HG02938 (cell line): Measurements from ENCODE around the gene TMEM237.

Experiments
- ATAC-seq: cut with Tn5 transposase; IDR thresholded peaks from one replicate; pipeline ENCODE4 v1.9.1; 2021; ENCODE audit warnings: mild to moderate bottlenecking, moderate library complexity; ENCODE audit not compliant: unreplicated experiment

TMEM237 gene

DNA sequence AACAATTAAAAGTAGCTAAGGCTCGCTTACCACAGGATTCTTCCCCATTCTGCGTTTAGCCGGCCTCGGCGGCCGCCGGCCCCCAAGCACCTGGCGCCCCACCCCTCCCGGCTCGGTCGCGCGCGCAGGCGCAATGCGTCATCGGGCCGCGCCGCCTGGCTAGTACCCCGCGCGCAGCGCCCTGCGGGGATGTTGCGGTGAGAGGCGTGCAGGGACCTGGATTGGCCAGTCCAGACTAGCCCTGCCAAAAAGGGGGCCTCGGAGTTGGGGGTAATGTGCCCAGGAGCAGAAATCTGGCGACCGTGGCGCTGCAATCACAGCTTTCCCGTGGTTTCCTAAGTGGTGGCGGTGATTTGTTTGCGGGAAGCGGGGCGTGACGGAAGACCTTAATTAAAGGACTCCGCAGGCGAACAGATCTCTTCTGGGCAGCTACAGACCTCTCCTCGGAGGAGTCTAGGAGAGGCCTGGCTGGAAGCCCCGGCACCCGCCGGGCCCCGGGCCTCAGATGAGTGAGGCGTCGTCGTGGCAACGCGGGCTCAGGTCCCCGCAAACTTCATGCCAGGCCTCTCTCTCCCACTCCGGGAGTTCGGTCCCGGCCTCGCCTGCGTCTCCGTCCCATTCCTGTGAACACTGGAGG, 606 bp downstream of the TMEM237 start:
- peak; percentile 68 for ATAC-seq

- peak; percentile 36 for ATAC-seq
These were observed 1.2 kb downstream of the TMEM237 start for GRCh38 chr2:201642086-201642578.

DNA sequence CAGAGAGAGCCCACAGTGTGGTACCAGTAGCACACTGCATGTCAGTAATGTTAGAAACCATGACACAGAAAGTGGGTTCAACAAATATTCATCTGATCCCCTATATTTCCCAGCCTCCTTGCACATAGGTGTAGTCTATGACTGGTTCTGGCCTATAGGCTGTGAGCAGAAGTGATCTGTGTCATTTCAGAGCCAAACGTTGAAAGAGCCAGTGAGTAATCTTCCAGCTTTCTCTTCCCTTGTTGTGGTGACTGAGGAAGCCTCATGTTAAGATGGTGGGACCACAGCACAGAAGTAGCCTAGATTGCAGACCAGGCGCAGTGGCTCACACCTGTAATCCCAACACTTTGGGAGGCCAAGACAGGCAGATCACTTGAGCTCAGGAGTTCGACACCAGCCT, 4.1 kb downstream of the TMEM237 start:
- ATAC-seq: no peak

DNA sequence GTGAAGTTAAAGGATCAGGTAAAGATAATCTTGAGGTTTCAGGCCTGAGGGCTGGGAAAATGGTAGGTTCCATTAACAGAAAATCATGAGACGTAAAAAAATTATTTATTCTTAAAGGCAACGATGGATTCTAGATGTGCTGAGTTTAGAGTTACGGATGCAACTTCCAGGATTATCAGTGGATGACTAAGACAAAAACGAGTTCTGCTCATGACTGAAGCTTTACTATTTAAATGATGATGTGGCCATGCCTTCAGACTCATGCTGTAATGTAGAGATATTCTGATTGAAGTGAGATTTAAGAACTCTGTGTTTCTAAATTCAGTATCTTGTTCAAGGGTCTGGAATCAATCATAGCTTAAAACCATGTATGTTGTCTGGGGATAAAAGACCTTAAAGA, 5.0 kb downstream of the TMEM237 start:
- no peak for ATAC-seq

- no peak for ATAC-seq
These were observed 9.5 kb downstream of the TMEM237 start for GRCh38 chr2:201633661-201634249.

DNA sequence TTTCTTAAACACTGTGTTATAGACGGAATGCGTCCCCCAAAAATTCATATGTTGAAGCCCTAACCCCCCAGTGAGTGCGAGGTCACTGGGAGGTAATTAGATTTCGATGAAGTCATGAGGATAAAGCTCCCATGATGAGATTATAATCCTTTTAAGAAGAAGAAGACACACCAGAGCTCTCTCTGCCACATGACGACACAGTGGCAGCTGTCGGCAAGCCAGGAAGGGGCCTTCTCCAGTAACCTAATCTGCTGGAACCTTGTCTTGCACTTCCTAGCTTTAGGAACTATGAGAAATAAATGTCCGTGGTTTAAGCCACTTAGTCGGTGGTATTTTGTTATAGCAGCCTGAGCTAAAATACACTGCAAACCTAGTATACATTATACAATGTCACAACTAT, 12.3 kb downstream of the TMEM237 start:
- no peak for ATAC-seq

GRCh38 chr2:201630577-201630976, 12.7 kb downstream of the TMEM237 start:
- no peak for ATAC-seq

GRCh38 chr2:201628545-201628944, 14.8 kb downstream of the TMEM237 start:
- no peak for ATAC-seq

- no peak for ATAC-seq
These were observed 20.9 kb downstream of the TMEM237 start for GRCh38 chr2:201622306-201622970.

DNA sequence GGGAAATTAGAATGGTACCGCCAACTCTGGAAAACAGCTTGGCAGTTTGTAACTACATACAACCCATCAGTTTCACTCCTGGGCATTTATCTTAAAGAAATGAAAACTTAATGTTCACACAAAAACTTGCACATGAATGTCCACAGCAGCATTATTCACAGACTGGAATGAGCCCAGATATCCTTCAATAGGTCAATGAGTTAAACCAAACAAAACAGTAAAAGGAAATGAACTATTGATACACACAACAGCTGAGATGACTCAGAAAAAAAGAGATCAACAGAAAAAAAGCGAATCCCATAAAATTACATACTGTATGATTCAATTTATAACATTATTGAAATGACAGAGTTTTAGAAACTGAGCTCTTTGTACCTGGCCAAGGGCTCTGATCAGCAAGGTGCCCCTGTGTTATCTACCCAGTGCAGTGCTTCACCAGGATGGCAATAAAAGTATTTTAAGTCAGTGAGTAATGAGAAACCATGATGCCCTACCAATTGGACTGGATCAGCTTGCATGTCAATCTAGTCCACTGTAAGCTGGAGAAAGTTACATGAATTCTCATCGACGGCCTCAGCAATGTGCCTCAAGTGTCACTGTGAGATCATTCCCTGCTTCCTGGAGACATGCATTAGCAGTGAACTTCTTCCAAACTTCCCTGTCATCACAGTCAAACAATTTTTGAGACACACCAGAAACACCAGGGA, 21.9 kb downstream of the TMEM237 start:
- ATAC-seq: no peak

DNA sequence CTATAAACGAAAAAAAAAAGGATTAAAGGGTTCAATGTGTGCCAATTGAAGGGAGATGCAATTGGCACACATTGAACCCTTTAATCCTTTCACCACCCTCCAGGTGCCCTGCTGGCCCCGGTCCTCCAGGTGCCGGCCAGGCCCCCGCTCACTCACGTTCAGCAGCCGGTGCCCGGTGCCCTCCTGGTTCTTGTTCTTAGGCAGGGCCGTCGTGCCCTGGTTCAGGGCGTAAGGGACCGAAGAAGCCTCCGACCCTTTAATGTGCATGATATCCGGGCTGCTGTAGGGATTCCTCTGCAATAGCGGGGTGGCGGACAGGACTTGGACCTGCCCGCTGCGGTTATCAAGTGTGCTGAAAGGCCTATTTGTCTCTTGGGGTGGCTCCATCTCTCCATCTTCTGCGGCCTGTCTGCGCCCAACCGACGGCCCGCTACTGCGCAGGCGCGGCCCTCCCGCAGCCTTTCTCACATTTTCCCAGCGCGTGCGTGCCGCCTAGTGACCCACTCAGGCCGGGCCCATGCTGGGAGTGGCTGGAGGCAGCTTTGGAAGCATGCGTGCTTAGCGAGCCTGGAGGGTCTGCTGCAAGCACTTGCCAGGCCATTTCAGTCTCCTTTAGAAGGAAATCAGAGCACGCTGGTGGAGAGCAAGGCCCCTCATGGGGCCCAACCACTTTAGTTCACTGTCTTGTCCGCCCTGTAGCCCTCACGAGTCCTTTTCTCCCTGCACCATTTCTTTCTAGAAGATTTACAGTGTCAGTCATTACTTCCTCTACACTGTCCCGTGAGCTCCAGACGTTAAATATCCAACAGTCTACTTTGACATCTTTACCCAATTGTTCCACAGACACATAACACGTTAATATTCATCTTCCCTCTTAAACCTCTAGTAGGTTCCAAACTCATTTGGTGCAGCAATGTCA, 24.3 kb downstream of the TMEM237 start:
- ATAC-seq: no peak

DNA sequence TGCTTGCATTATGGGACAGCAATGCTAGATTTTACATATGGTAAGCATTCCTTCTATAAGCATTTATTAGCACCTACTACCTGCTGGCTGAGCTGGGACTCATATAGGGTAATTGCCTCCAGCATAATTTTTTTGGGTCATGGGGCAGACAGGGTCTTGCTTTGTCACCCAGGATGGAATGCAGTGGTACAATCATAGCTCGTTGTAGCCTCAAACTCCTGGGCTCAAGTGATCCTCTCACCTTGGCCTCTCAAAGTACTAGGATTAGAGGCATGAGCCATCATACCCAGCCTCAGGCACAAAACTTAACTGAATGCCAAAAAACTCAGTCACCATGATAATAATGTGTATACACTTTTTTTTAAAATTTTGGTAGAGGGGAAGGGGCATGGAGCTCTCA, 35.3 kb downstream of the TMEM237 start:
- ATAC-seq: no peak

GRCh38 chr2:201607568-201607967, 35.7 kb downstream of the TMEM237 start:
- no peak for ATAC-seq

GRCh38 chr2:201600906-201601305, 42.4 kb downstream of the TMEM237 start:
- ATAC-seq: no peak

DNA sequence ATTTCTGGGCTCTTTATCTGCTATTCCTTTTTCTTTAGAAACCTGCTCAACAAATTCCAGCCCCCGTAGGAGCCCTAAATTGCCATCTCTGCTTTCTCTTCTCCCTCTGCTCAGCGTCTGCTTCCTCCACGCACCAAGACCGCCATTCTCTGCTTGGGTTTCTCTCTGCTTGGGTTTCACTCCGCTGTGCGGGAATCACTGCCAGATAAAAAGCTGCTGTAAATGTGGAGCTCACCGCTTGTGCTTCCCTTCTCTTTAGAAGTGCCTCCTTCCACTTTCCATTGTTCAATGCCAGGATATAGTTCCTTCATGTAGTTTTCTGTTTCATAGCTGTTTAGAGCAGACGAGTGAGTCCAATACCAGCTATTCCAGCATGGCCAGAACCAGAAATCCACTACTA, 45.9 kb downstream of the TMEM237 start:
- ATAC-seq: no peak

DNA sequence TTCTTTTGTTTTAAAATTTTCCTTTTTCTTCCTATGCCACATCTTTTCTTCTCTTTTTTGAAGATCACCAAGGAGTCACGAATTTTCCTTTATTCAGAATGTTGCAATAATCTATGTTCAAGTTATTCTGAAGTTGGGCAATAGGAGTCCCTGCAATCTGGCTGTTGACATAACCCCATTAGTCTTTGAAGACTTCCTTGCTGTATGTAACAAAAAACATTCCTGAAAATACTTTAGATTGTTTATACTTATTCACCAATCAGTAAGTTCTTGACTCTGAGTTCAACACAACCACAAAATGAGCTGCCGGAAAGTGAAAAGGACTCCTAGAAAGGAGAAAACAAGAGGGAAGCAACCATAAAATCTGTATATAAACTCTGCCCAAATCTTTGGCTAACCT, 62.8 kb downstream of the TMEM237 start:
- no peak for ATAC-seq

DNA sequence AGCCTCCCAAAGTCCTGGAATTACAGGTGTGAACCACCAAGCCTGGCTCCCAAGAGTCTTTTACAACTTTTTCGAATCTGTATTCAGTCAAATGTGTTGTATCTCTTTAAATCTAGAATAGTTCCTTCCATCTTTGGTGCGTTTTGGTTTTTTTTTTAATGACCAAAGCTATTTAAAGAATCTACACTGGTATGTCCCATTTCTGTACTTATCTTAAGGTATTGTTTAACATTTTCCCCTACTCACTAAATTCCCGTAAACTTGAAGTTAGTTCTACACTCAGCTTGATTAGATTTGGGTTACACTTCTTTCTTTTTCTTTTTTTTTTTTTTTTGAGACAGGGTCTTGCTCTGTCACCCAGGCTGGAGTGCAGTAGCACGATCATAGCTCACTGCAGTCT, 63.8 kb downstream of the TMEM237 start:
- ATAC-seq: no peak

DNA sequence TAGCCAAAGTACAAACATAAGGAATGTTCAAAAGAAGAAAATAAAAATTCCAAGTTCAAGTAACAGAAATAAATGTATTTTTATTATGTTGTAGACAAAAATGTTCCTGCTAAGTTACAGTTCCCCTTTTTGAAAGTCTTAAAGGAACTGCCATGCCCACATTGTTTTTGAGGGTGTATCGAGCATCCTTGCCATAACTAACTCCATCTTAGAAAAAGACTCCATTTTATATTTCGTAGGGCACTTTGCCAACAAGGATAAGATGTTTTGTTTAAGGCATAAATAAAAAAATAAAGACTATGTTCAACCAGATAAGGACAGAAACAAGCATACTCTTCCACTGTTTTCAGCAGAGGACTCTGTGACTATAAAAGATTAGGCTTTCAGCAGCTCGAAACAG, 67.3 kb downstream of the TMEM237 start:
- ATAC-seq: no peak

GRCh38 chr2:201574766-201575165, 68.5 kb downstream of the TMEM237 start:
- no peak for ATAC-seq

DNA sequence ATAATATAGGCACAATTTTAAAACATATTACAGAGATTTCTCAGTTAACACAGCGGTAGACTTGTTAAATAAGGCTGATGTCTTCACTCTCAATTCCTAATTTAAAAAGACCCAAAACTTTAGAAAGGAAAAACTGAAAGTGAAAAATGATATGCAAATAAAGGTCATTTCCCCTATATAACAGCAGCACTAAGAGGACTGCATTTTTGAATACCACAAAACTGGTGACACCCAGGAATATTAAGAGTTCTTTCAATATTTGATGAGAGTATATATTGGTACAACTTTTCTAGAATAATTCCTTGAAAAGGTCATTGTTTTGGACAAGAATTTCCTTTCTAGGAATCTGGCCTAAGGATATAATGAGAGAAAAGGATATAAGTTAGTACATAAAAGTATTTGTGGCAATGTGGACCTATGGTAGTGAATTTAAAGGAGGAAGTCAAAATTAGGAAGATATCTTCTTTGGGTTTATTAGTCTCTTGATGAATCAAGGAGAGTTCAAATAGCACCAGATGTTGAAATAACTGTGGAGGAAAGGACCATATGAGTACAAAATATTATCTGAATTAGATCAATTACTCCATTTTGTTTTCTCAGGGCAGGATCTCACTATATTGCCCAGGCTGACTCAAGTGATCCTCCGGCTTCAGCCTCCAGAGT, 70.3 kb downstream of the TMEM237 start:
- peak; percentile 68 for ATAC-seq
